AG04450 (cell line): ENCODE results near the gene MALRD1. TPM values are rescaled to one million over a fixed set of nuclear protein-coding genes. Genes with fewer than 3 reads are reported as not detected.

Source experiments
- CTCF ChIA-PET: fragments of 300-600, 350-600 bp; formaldehyde crosslinking; extraction: SDS; loops from one replicate; lab custom pipeline; 2022; ENCODE audit warnings: antibody characterized with exemption, inconsistent platforms; lab: Charles Lee
- POLR2A ChIA-PET: fragments of 350-600 bp; formaldehyde crosslinking; extraction: SDS; loops from one replicate; lab custom pipeline; 2021; ENCODE audit warnings: antibody characterized with exemption, inconsistent platforms; lab: Yijun Ruan, JAX
- DNase-seq: peaks from one replicate; pipeline ENCODE4 v3.0.0-alpha.2; 2011; ENCODE audit warnings: low read depth, low spot score
- H3K27ac ChIP-seq: one replicate; pipeline ENCODE4 v1.5.1; 2012; ENCODE audit warnings: low read depth, low read length, control low read depth
- H3K27me3 ChIP-seq: one replicate; pipeline ENCODE4 v1.6.0; 2012; ENCODE audit warnings: low read length; ENCODE audit not compliant: control insufficient read depth, insufficient read depth
- H3K4me3 ChIP-seq: 2 replicates; pipeline ENCODE4 v1.5.1; 2011; ENCODE audit warnings: mild to moderate bottlenecking, low read depth, low read length, control low read depth
- H3K9me3 ChIP-seq: 2 replicates; pipeline ENCODE4 v1.5.1; 2012; ENCODE audit warnings: low read length; ENCODE audit not compliant: control insufficient read depth, insufficient read depth
- CTCF ChIP-seq: IDR thresholded peaks from 2 replicates; pipeline ENCODE4 v1.5.1; 2011; ENCODE audit warnings: low read depth, low read length, control low read depth, inconsistent platforms
- polyA plus RNA-seq: library from polyadenylated mRNA; depleted of rRNA; stranded (reverse); fragments of >200 nt; gene quantifications from 2 replicates; pipeline ENCODE4 v1.2.3, GENCODE V29; 2011

Gene MALRD1
- polyA plus RNA-seq, 1 experiment, result 2.4 TPM

GRCh38 chr10:19580691-19581090, 532.1 kb downstream of the MALRD1 start:
- H3K9me3 ChIP-seq, result no peaks in the 10 kb centered on the region
- no peaks in the 10 kb centered on the region for H3K27me3 ChIP-seq
- CTCF ChIA-PET, result no interaction called here
- H3K4me3 ChIP-seq, result no peak overlapping the region
- POLR2A ChIA-PET, result no interaction called here
- no peak overlapping the region for H3K27ac ChIP-seq
- no peak for DNase-seq
- no peak for TF ChIP-seq CTCF

- TF ChIP-seq CTCF, result no peak
- DNase-seq, result no peak
- H3K27me3 ChIP-seq, result no peaks in the 10 kb centered on the region
- CTCF ChIA-PET, result no interaction called here
- no peak overlapping the region for H3K27ac ChIP-seq
- POLR2A ChIA-PET, result no interaction called here
- H3K4me3 ChIP-seq, result no peak overlapping the region
- no peaks in the 10 kb centered on the region; the same call in 1 of the 2 replicates for H3K9me3 ChIP-seq
Observed at GRCh38 chr10:19588608-19589007, 540.0 kb downstream of the MALRD1 start.

GRCh38 chr10:19592276-19592675, 543.7 kb downstream of the MALRD1 start:
- CTCF ChIA-PET, result no interaction called here
- Histone ChIP-seq H3K9me3 (no peaks in the 10 kb centered on the region), H3K27me3 (no peaks in the 10 kb centered on the region), H3K4me3 (no peak overlapping the region), H3K27ac (no peak overlapping the region)
- DNase-seq, result peak; percentile 13
- no peak for TF ChIP-seq CTCF
- POLR2A ChIA-PET, result no interaction called here

GRCh38 chr10:19595212-19595845, 546.7 kb downstream of the MALRD1 start:
- H3K4me3 ChIP-seq, result no peak overlapping the region
- no peaks in the 10 kb centered on the region for H3K27me3 ChIP-seq
- no peak for TF ChIP-seq CTCF
- no peaks in the 10 kb centered on the region for H3K9me3 ChIP-seq
- no peak overlapping the region for H3K27ac ChIP-seq
- CTCF ChIA-PET, result no interaction called here
- POLR2A ChIA-PET, result no interaction called here
- DNase-seq, result no peak

GRCh38 chr10:19605806-19606205, 557.2 kb downstream of the MALRD1 start:
- ChIA-PET CTCF (no interaction called here), POLR2A (no interaction called here)
- Histone ChIP-seq H3K27ac (no peak overlapping the region), H3K27me3 (no peaks in the 10 kb centered on the region), H3K4me3 (no peak overlapping the region), H3K9me3 (no peaks in the 10 kb centered on the region)
- TF ChIP-seq CTCF, result no peak
- no peak for DNase-seq
